GM23248 (cell line): ENCODE data around the gene TP53I13. TPM values are rescaled to one million over a fixed set of nuclear protein-coding genes. Genes with fewer than 3 reads are reported as not detected.

Experiments used
- DNase-seq: peaks from one replicate; pipeline ENCODE4 v3.0.0-alpha.2; 2015
- H2AFZ ChIP-seq: fragments of 200-600 bp; sonication (generic); 2 replicates; pipeline ENCODE4 v1.6.1; 2016; ENCODE audit warnings: antibody characterized with exemption
- H3F3A ChIP-seq: fragments of 200-600 bp; sonication (generic); 2 replicates; pipeline ENCODE4 v1.6.1; 2016; ENCODE audit warnings: mild to moderate bottlenecking, antibody characterized with exemption, mixed run types; ENCODE audit not compliant: insufficient read depth
- H3K27ac ChIP-seq: fragments of 200-600 bp; sonication (generic); 2 replicates; pipeline ENCODE4 v1.5.1; 2016; ENCODE audit warnings: mild to moderate bottlenecking
- H3K27me3 ChIP-seq: fragments of 200-600 bp; sonication (generic); replicated peaks from 2 replicates; pipeline ENCODE4 v1.6.1; 2016; ENCODE audit warnings: mild to moderate bottlenecking; ENCODE audit not compliant: insufficient read depth
- H3K36me3 ChIP-seq: fragments of 200-600 bp; sonication (generic); 2 replicates; pipeline ENCODE4 v1.6.1; 2016; ENCODE audit warnings: low read depth, mild to moderate bottlenecking
- H3K4me1 ChIP-seq: fragments of 200-600 bp; sonication (generic); 2 replicates; pipeline ENCODE4 v1.6.1; 2016; ENCODE audit warnings: mild to moderate bottlenecking; ENCODE audit not compliant: insufficient read depth
- H3K4me2 ChIP-seq: fragments of 200-600 bp; sonication (generic); one replicate; pipeline ENCODE4 v1.6.1; 2016; ENCODE audit warnings: mild to moderate bottlenecking; ENCODE audit not compliant: unreplicated experiment
- H3K4me3 ChIP-seq: fragments of 200-600 bp; sonication (generic); 2 replicates; pipeline ENCODE4 v1.5.1; 2016; ENCODE audit warnings: mild to moderate bottlenecking
- H3K79me2 ChIP-seq: fragments of 200-600 bp; sonication (generic); 2 replicates; pipeline ENCODE4 v1.6.1; 2016; ENCODE audit warnings: mild to moderate bottlenecking; ENCODE audit not compliant: insufficient read depth
- H3K9ac ChIP-seq: fragments of 200-600 bp; sonication (generic); 2 replicates; pipeline ENCODE4 v1.6.1; 2016; ENCODE audit warnings: mild to moderate bottlenecking
- H3K9me2 ChIP-seq: fragments of 200-600 bp; sonication (generic); 2 replicates; pipeline ENCODE4 v1.6.1; 2016; ENCODE audit warnings: mixed run types, mild to moderate bottlenecking, moderate library complexity; ENCODE audit not compliant: insufficient read depth
- H3K9me3 ChIP-seq: fragments of 200-600 bp; sonication (generic); one replicate; pipeline ENCODE4 v1.6.1; 2017; ENCODE audit warnings: low read depth
- H4K20me1 ChIP-seq: fragments of 200-600 bp; sonication (generic); 2 replicates; pipeline ENCODE4 v1.6.0; 2016; ENCODE audit not compliant: insufficient read depth
- EZH2 ChIP-seq: fragments of 200-600 bp; sonication (generic); IDR thresholded peaks from 2 replicates; pipeline ENCODE4 v1.6.1; 2018; ENCODE audit warnings: antibody characterized with exemption, mild to moderate bottlenecking; ENCODE audit not compliant: insufficient read depth, poor library complexity, severe bottlenecking
- EZH2phosphoT487 ChIP-seq: fragments of 200-600 bp; sonication (generic); IDR thresholded peaks from 2 replicates; pipeline ENCODE4 v1.6.1; 2018; ENCODE audit warnings: antibody characterized with exemption, moderate library complexity, mild to moderate bottlenecking, low read depth; ENCODE audit not compliant: insufficient read depth
- WGBS, 2 experiments: methylation state at CpG; one replicate each; pipeline ENCODE4 v1.1.6; 2015 to 2017; ENCODE audit warnings: low lambda C conversion rate in 2 of 2, low coverage in 1 of 2; ENCODE audit errors: missing lambda C conversion rate in 2 of 2; 5-methylcytosine and 5-hydroxymethylcytosine counted together
- in situ Hi-C: fragments of 300-500 bp; cut with MboI; formaldehyde crosslinking; loops from 2 replicates; pipeline ENCODE4 v1.15.0; 2020
- polyA plus RNA-seq: library from polyadenylated mRNA; unstranded; fragments of >200 nt; fragmentation: Nextera tagmentation; extraction: Ambion mirVana; gene quantifications from 2 replicates; pipeline ENCODE4 v1.2.1, GENCODE V29; 2016
- total RNA-seq: library from RNA; depleted of rRNA; stranded (reverse); fragments of >200 nt; shearing (Covaris generic); gene quantifications from 2 replicates; pipeline ENCODE4 v1.2.3, GENCODE V29; 2014

TP53I13 gene
- total and polyA plus RNA-seq, 2 experiments from 2014 or later, result 37.3 to 67.2 TPM

DNA sequence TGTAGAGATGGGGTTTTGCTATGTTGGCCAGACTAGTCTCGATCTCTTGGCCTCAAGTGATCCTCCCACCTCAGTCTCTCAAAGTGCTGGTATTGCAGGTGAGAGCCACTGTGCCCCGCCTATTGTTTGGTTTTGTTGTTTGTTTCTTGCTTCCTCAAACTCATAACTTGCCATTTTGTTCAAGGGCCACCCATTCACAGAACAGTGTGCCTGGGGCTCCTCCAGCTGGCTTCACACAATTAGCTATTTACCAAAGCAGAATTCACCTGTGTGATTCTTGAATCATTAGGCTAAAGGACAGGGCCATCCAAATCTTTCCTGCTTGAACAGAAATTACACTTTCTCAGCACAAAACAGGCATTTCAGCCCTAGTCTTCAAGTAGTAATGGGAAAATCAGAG, 8.9 kb upstream of the TP53I13 start:
- no peaks in the 10 kb centered on the region for H3K9me2 ChIP-seq
- 98 to 100% methylated on average over 2 of the region's 2 CpGs for WGBS, 2 experiments
- no peak overlapping the region for H3K9ac ChIP-seq
- H3K27ac ChIP-seq, result no peak overlapping the region
- no peak overlapping the region for H2AFZ ChIP-seq
- H3K27me3 ChIP-seq, result no peaks in the 10 kb centered on the region
- TF ChIP-seq EZH2 (no peak), EZH2phosphoT487 (no peak)
- in situ Hi-C loops, result loop anchor here (25.0 kb wide), 1 partner anchor 97 kb away; no protein-coding TSS in a partner anchor
- H3K4me3 ChIP-seq, result no peak overlapping the region
- H3K9me3 ChIP-seq, result no peaks in the 10 kb centered on the region
- H3F3A ChIP-seq, result peaks cover 15% of the 10 kb centered on the region
- no peaks in the 10 kb centered on the region for H4K20me1 ChIP-seq
- H3K4me2 ChIP-seq, result no peak overlapping the region
- no peaks in the 10 kb centered on the region for H3K79me2 ChIP-seq
- peaks cover 12% of the 10 kb centered on the region; the same call in 1 of the 2 replicates for H3K4me1 ChIP-seq
- DNase-seq, result no peak
- H3K36me3 ChIP-seq, result no peaks in the 10 kb centered on the region

DNA sequence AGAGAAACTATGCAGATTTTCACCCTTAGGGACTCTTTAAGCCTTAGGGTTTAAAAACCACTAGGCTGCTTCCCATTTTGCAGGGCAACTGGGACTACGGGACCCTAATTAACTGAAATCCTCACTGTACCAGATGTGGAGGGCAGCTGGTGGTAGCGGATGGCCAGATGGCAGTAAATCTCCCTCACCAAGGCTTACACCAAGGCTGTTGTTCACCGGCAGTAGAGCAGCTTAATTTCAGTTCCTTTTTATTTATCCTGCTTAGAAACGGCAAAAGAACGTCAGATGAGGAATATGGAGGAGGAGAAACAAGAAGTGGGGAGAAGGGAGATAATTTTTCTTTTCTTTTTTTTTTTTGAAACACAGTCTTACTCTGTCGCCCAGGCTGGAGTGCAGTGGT, 8.2 kb upstream of the TP53I13 start:
- Histone ChIP-seq H3K27me3 (no peaks in the 10 kb centered on the region), H3K27ac (no peak overlapping the region), H3K79me2 (no peaks in the 10 kb centered on the region), H3K36me3 (no peaks in the 10 kb centered on the region), H3K4me3 (no peak overlapping the region), H3F3A (peaks cover 15% of the 10 kb centered on the region), H3K4me2 (no peak overlapping the region), H2AFZ (no peak overlapping the region), H3K9me3 (no peaks in the 10 kb centered on the region), H4K20me1 (no peaks in the 10 kb centered on the region), H3K4me1 (peaks cover 12% of the 10 kb centered on the region; the same call in 1 of the 2 replicates), H3K9ac (no peak overlapping the region), H3K9me2 (no peaks in the 10 kb centered on the region)
- DNase-seq, result no peak
- 95% methylated on average over 6 of the region's 6 CpGs for WGBS, 2 experiments
- TF ChIP-seq EZH2phosphoT487, result no peak
- TF ChIP-seq EZH2, result no peak
- in situ Hi-C loops, result loop anchor here (25.0 kb wide), 1 partner anchor 98 kb away; no protein-coding TSS in a partner anchor

DNA sequence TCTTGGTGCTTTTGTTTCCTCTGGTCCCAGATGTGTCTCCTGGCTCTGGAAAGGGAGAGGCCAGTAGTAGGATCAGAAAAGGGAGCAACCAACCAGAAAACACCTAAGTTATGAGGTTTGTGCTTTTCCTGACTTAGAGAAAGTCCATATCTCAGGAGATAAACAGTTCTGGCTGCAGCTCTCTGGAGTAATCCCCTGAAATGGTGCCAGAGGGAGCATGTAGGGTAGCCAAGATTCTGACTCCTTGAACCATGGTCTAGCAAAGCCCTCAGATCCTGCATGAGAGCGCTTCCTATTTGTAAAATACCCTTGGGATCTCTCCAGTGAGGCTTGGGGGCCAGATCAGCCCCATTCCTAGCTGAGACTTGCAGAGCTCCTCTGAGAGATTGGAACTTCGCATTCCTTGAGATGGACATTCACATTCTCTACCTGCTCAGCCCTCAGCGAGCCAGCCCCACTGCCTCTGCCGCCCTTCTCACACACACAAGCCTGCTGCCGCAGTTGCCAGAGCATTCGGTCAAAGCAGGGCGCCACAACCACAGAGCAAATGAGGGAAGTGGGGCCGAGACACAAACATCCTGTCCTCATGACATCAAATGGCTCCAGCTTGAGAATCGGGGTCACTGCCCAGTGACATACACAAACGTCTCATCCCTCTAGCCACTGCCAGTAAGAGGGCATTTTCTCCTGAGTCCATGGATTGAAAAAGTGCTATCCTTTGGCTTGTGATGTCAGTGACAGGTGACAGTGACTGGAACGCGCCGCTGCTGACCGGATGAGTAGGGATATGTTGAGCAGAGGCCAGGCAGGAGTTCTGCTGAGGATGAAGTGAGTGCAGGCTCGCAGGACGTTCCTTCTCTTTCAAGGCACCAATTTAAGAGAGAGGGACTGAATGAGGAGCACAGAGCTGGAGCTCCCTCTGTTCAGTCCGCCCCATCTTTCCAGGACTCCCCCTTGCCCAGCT, 6.7 kb upstream of the TP53I13 start:
- Histone ChIP-seq H3K4me1 (peaks cover 10% of the 10 kb centered on the region; the same call in 1 of the 2 replicates), H4K20me1 (no peaks in the 10 kb centered on the region), H3K36me3 (no peaks in the 10 kb centered on the region), H3K9me3 (no peaks in the 10 kb centered on the region), H3K79me2 (no peaks in the 10 kb centered on the region), H3K27me3 (no peaks in the 10 kb centered on the region), H3K9me2 (no peaks in the 10 kb centered on the region), H3K4me2 (no peak overlapping the region), H3K4me3 (no peak overlapping the region), H2AFZ (no peak overlapping the region), H3K9ac (no peak overlapping the region), H3K27ac (no peak overlapping the region), H3F3A (peaks cover 7% of the 10 kb centered on the region)
- in situ Hi-C loops, result loop anchor here (25.0 kb wide), 1 partner anchor 100 kb away; no protein-coding TSS in a partner anchor
- WGBS, 2 experiments, result 95% methylated on average over 17 of the region's 17 CpGs
- no peak for DNase-seq
- TF ChIP-seq EZH2phosphoT487 (no peak), EZH2 (no peak)

DNA sequence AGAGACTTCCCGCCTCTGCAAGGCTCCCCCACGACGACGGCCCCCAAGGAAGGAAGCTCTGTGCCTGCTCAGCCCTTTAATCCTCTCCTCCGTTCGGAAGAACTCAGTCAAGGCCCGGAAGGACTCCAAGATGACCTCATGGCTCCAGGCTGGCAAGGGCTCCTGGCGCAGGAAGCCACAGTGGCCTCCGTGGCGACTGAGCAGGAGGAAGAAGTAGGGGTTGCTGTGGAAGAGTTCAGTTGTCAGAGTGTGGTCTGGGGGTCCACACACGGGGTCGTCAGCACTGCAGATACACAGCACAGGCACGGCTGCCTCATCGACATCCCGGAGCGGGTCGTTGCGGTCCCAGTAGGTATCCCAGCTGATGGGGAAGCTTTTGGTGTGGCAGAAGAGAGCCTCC, 5.9 kb upstream of the TP53I13 start:
- Histone ChIP-seq H3K36me3 (no peaks in the 10 kb centered on the region), H2AFZ (no peak overlapping the region), H3K4me2 (no peak overlapping the region), H3F3A (peaks cover 4% of the 10 kb centered on the region), H4K20me1 (no peaks in the 10 kb centered on the region), H3K9ac (no peak overlapping the region), H3K27ac (no peak overlapping the region), H3K9me2 (no peaks in the 10 kb centered on the region), H3K79me2 (no peaks in the 10 kb centered on the region), H3K4me1 (peaks cover 3% of the 10 kb centered on the region; the same call in 1 of the 2 replicates), H3K4me3 (no peak overlapping the region), H3K27me3 (no peaks in the 10 kb centered on the region), H3K9me3 (no peaks in the 10 kb centered on the region)
- DNase-seq, result no peak
- TF ChIP-seq EZH2 (no peak), EZH2phosphoT487 (no peak)
- in situ Hi-C loops, result loop anchor here (25.0 kb wide), 1 partner anchor 100 kb away; no protein-coding TSS in a partner anchor
- WGBS, 2 experiments, result 83 to 85% methylated on average over 18 of the region's 18 CpGs
